HUES48 (cell line): ENCODE data around the gene METTL24.

Source experiments
- H3K27ac ChIP-seq: one replicate; pipeline ENCODE4 v1.7.0; 2013; ENCODE audit warnings: low read depth, low read length, inconsistent platforms
- H3K27me3 ChIP-seq: 2 replicates; pipeline ENCODE4 v1.6.1; 2013; ENCODE audit warnings: mild to moderate bottlenecking, low read length; ENCODE audit not compliant: control insufficient read depth, insufficient read depth
- H3K36me3 ChIP-seq: 2 replicates; pipeline ENCODE4 v1.6.1; 2013; ENCODE audit warnings: low read length; ENCODE audit not compliant: control insufficient read depth, insufficient read depth
- H3K4me1 ChIP-seq: 2 replicates; pipeline ENCODE4 v1.6.1; 2013; ENCODE audit warnings: mild to moderate bottlenecking, low read length; ENCODE audit not compliant: control insufficient read depth, insufficient read depth
- H3K4me3 ChIP-seq: 2 replicates; pipeline ENCODE4 v1.5.1; 2013; ENCODE audit warnings: mild to moderate bottlenecking, low read depth, low read length
- H3K9ac ChIP-seq: 2 replicates; pipeline ENCODE4 v1.6.1; 2013; ENCODE audit warnings: mild to moderate bottlenecking, low read depth, low read length, moderate library complexity
- H3K9me3 ChIP-seq: 2 replicates; pipeline ENCODE4 v1.6.1; 2013; ENCODE audit warnings: low read length; ENCODE audit not compliant: control insufficient read depth, insufficient read depth

METTL24 gene

DNA sequence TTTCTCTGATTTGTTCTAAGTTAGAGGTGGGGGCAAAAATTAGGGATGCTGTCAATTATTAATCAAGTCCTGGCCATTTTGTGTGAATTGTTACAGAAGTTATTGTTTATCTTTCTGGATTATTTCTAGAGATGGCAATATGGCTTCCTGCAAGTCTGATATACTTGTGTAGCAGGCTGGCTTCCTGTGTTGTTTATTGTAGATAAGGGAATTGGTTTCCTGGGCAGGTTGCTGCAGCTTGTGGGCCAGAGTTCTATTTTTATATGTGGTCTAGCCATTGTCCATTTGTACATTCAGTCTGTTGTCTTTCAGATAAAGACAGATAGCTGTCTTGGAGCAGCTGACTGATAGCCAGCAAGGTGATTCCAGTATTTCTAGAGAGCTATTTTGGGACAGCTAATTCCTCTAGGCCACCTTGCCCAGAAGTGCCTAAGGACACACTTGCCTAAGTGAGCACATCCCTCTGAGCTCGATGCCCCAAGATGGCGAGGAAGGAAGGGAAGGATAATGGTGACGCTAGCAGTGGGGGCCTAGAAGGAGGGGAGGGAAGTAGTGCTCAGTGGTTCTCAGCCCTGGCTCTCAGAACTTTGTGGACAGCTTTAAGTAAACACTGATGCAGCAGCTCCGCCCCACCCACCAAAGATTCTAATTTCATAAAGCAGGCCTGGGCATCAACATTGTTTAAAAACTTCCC lies 31.7 kb upstream of the METTL24 start:
- Histone ChIP-seq H3K36me3 (no peaks in the 10 kb centered on the region), H3K9ac (no peak overlapping the region), H3K4me1 (peaks cover 12% of the 10 kb centered on the region), H3K27ac (no peak overlapping the region), H3K9me3 (no peaks in the 10 kb centered on the region), H3K4me3 (no peak overlapping the region), H3K27me3 (no peaks in the 10 kb centered on the region)

DNA sequence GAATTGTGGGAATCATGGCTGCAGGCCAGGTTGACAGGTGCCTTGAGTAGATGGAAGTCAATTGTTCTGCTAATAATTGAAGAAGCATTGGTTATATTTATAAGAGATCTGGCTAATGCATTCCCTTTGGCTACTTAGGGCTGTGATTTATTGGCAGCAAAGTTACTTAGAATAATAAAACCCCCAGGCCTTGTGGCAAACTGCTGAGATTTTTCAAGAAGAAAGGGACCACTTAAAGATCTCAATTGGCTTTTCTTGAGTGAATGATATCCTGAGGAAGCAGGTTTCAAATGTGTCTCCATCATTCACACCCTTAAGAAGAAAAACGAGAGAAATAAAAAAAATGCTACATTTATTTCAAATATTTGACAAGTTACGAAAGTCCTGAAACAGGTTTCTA lies 29.8 kb upstream of the METTL24 start:
- H3K9ac ChIP-seq, result no peak overlapping the region
- peaks cover 12% of the 10 kb centered on the region for H3K4me1 ChIP-seq
- no peaks in the 10 kb centered on the region for H3K27me3 ChIP-seq
- no peaks in the 10 kb centered on the region for H3K9me3 ChIP-seq
- H3K4me3 ChIP-seq, result no peak overlapping the region
- H3K27ac ChIP-seq, result no peak overlapping the region
- no peaks in the 10 kb centered on the region for H3K36me3 ChIP-seq

DNA sequence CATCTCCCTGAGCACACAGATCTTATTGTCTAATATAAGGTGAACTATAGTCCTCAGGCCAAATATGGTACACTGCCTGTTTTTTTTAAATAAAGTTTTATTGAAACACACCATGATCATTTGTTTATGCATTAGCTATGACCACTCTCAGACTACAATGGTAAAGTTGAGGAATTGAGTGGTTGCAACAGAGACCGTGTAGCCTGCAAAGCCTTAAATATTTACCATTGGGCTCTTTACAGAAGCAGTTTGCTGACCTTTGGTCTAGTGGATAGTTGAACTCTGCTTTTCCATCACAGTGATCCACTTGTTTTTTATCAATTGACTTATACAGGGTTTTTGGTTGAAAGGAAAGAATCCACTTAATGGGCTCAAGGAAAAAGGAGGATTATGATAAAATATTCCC lies 27.3 kb upstream of the METTL24 start:
- Histone ChIP-seq H3K4me1 (peaks cover 12% of the 10 kb centered on the region), H3K9ac (no peak overlapping the region), H3K27me3 (no peaks in the 10 kb centered on the region), H3K27ac (no peak overlapping the region), H3K4me3 (no peak overlapping the region), H3K36me3 (no peaks in the 10 kb centered on the region), H3K9me3 (no peaks in the 10 kb centered on the region)

- no peaks in the 10 kb centered on the region for H3K27me3 ChIP-seq
- no peak overlapping the region for H3K9ac ChIP-seq
- peaks cover 8% of the 10 kb centered on the region for H3K4me1 ChIP-seq
- no peak overlapping the region for H3K4me3 ChIP-seq
- H3K36me3 ChIP-seq, result no peaks in the 10 kb centered on the region
- no peaks in the 10 kb centered on the region for H3K9me3 ChIP-seq
- H3K27ac ChIP-seq, result no peak overlapping the region
Measured at GRCh38 chr6:110378552-110378951, 20.4 kb upstream of the METTL24 start.

DNA sequence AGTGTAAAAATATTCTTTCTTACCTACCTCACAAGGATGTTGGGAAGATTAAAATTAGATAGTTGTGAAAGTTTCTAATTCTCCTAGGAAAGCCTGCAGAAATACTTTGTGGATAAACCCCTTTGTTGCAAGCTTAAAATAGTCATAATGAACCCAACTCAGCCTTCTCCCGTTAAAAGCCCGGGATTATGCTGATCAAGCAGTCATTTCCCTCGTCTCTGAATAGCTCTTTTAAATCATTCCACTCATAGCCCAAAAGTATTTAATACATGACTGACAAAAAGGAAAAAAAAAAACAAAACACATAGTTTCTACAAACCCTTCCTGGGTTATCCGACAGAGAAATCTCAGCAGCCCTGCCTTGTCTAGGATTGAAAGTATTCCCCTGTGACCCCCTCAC lies 10.9 kb upstream of the METTL24 start:
- H3K4me1 ChIP-seq, result peaks cover 35% of the 10 kb centered on the region
- H3K4me3 ChIP-seq, result no peak overlapping the region
- no peaks in the 10 kb centered on the region for H3K27me3 ChIP-seq
- H3K9me3 ChIP-seq, result no peaks in the 10 kb centered on the region
- H3K9ac ChIP-seq, result no peak overlapping the region
- H3K27ac ChIP-seq, result no peak overlapping the region
- no peaks in the 10 kb centered on the region for H3K36me3 ChIP-seq

- no peak overlapping the region for H3K4me3 ChIP-seq
- H3K27me3 ChIP-seq, result no peaks in the 10 kb centered on the region
- H3K4me1 ChIP-seq, result peaks cover 36% of the 10 kb centered on the region
- H3K9ac ChIP-seq, result no peak overlapping the region
- H3K36me3 ChIP-seq, result no peaks in the 10 kb centered on the region
- no peaks in the 10 kb centered on the region for H3K9me3 ChIP-seq
- H3K27ac ChIP-seq, result no peak overlapping the region
Measured at GRCh38 chr6:110368284-110368683, 10.1 kb upstream of the METTL24 start.

- H3K9me3 ChIP-seq, result no peaks in the 10 kb centered on the region
- H3K27ac ChIP-seq, result no peak overlapping the region
- peaks cover 36% of the 10 kb centered on the region for H3K4me1 ChIP-seq
- H3K27me3 ChIP-seq, result no peaks in the 10 kb centered on the region
- H3K36me3 ChIP-seq, result no peaks in the 10 kb centered on the region
- H3K4me3 ChIP-seq, result no peak overlapping the region
- no peak overlapping the region for H3K9ac ChIP-seq
Measured at GRCh38 chr6:110367825-110368224, 9.7 kb upstream of the METTL24 start.

DNA sequence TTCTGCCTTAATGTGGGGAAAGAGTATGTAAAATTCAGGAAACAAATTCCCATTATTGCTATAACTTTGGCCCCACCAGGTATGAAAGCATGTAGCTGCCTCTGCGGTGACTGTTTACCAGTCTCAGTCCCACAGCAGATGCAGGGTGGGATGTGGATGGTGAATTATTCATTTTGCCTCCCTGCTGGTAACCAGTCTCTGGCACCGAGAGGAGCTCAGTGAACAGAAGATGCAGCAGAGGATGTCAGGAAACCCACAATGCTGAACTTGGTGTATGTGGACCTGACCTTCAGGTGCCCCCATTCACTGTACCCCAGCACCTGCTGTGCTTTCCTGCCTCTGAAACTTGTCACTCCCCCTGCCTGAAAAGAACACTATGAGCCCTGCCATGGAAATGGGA lies 8.8 kb upstream of the METTL24 start:
- Histone ChIP-seq H3K9me3 (no peaks in the 10 kb centered on the region), H3K27me3 (no peaks in the 10 kb centered on the region)

DNA sequence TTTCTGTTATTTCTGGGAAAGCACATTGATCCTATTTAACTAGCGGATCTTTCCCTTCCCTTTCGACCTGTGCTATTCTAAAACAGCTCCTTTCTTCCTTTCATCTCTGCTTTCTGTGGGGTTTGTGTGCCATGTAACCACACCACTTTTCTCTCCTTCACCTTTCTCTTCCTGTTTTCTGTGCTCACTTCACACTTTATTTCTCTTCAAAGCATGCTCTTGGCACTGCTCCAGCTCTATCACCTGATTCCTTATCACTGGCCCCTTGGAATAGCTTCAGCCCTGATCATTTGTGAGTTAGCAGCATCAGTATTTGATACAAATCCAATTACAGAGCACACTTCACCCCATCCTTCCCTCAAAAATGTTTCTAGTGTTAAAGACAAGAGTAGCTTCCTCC lies 8.1 kb upstream of the METTL24 start:
- Histone ChIP-seq H3K27me3 (no peaks in the 10 kb centered on the region), H3K9me3 (no peaks in the 10 kb centered on the region), H3K4me3 (no peak overlapping the region), H3K4me1 (peaks cover 36% of the 10 kb centered on the region), H3K9ac (no peak overlapping the region), H3K27ac (no peak overlapping the region), H3K36me3 (no peaks in the 10 kb centered on the region)

More for the DNA sequence above, 8.8 kb upstream of the METTL24 start:
- no peak overlapping the region for H3K4me3 ChIP-seq
- peaks cover 36% of the 10 kb centered on the region for H3K4me1 ChIP-seq
- no peak overlapping the region for H3K27ac ChIP-seq
- H3K9ac ChIP-seq, result no peak overlapping the region
- H3K36me3 ChIP-seq, result no peaks in the 10 kb centered on the region

- Histone ChIP-seq H3K9me3 (no peaks in the 10 kb centered on the region), H3K36me3 (no peaks in the 10 kb centered on the region), H3K27me3 (peaks cover 3% of the 10 kb centered on the region), H3K9ac (no peak overlapping the region), H3K4me1 (peaks cover 36% of the 10 kb centered on the region), H3K4me3 (no peak overlapping the region), H3K27ac (no peak overlapping the region)
Measured at GRCh38 chr6:110364364-110365105, 6.4 kb upstream of the METTL24 start.

- Histone ChIP-seq H3K27me3 (peaks cover 11% of the 10 kb centered on the region), H3K4me1 (peaks cover 35% of the 10 kb centered on the region), H3K36me3 (no peaks in the 10 kb centered on the region), H3K4me3 (no peak overlapping the region), H3K9ac (no peak overlapping the region), H3K9me3 (no peaks in the 10 kb centered on the region), H3K27ac (no peak overlapping the region)
Measured at GRCh38 chr6:110363748-110364147, 5.6 kb upstream of the METTL24 start.
